GM19035 (cell line): Measurements from ENCODE around the gene STIM1.
"Not testable (repeated sequence)": the region's sequence is repeated elsewhere in the genome, so short reads cannot be mapped to it uniquely, and the experiment has no call there.

Experiments
- ATAC-seq: cut with Tn5 transposase; IDR thresholded peaks from one replicate; pipeline ENCODE4 v1.9.1; 2021; ENCODE audit not compliant: unreplicated experiment

STIM1 gene

GRCh38 chr11:3971756-3972404 lies 116.4 kb downstream of the STIM1 start:
- no peak for ATAC-seq

- ATAC-seq: no peak
These were observed 117.0 kb downstream of the STIM1 start for GRCh38 chr11:3972431-3972830.

- ATAC-seq: no peak
These were observed 121.6 kb downstream of the STIM1 start for GRCh38 chr11:3977078-3977477.

- no peak for ATAC-seq
These were observed 125.7 kb downstream of the STIM1 start for GRCh38 chr11:3981084-3981633.

GRCh38 chr11:3982431-3982830 lies 127.0 kb downstream of the STIM1 start:
- no peak for ATAC-seq

GRCh38 chr11:3983101-3983500 lies 127.6 kb downstream of the STIM1 start:
- ATAC-seq: no peak

- no peak for ATAC-seq
These were observed 129.4 kb downstream of the STIM1 start for GRCh38 chr11:3984896-3985295.

- ATAC-seq: no peak
These were observed 130.2 kb downstream of the STIM1 start for GRCh38 chr11:3985631-3986030.

- no peak for ATAC-seq
These were observed 130.8 kb downstream of the STIM1 start for GRCh38 chr11:3986301-3986700.

GRCh38 chr11:3989276-3989920 lies 133.9 kb downstream of the STIM1 start:
- ATAC-seq: no peak

GRCh38 chr11:3989921-3990290 lies 134.4 kb downstream of the STIM1 start:
- ATAC-seq: no peak

- ATAC-seq: no peak
These were observed 134.9 kb downstream of the STIM1 start for GRCh38 chr11:3990406-3990805.

- no peak for ATAC-seq
These were observed 137.5 kb downstream of the STIM1 start for GRCh38 chr11:3992964-3993363.

- ATAC-seq: no peak
These were observed 138.7 kb downstream of the STIM1 start for GRCh38 chr11:3994030-3994640.

GRCh38 chr11:3995307-3995706 lies 139.8 kb downstream of the STIM1 start:
- no peak for ATAC-seq

GRCh38 chr11:3995949-3996554 lies 140.6 kb downstream of the STIM1 start:
- no peak for ATAC-seq

- no peak for ATAC-seq
These were observed 141.2 kb downstream of the STIM1 start for GRCh38 chr11:3996651-3997050.

- ATAC-seq: not testable (repeated sequence)
These were observed 149.3 kb downstream of the STIM1 start for GRCh38 chr11:4004753-4005152.

GRCh38 chr11:4006946-4007680 lies 151.6 kb downstream of the STIM1 start:
- no peak for ATAC-seq

- no peak for ATAC-seq
These were observed 152.7 kb downstream of the STIM1 start for GRCh38 chr11:4008116-4008515.

GRCh38 chr11:4016602-4017001 lies 161.1 kb downstream of the STIM1 start:
- ATAC-seq: not testable (repeated sequence)
